DOHH2 (cell line): ENCODE data around the gene HK3.

Experiments
- CTCF ChIP-seq: fragments of 200-600 bp; sonication (generic); IDR thresholded peaks from one replicate; pipeline ENCODE4 v1.5.1; 2014; ENCODE audit warnings: antibody characterized with exemption, mild to moderate bottlenecking, low read depth, low read length; ENCODE audit not compliant: poor library complexity, severe bottlenecking
- EZH2phosphoT487 ChIP-seq: fragments of 200-600 bp; sonication (generic); IDR thresholded peaks from 2 replicates; pipeline ENCODE4 v1.6.1; 2017; ENCODE audit warnings: borderline replicate concordance, mild to moderate bottlenecking, antibody characterized with exemption, low read length, moderate library complexity, mixed read lengths

- TF ChIP-seq CTCF (no peak), EZH2phosphoT487 (no peak)
Measured at GRCh38 chr5:176869501-176870109, 29.5 kb downstream of the HK3 start.
